Trophoblast cell (in vitro differentiated cells and primary cell): Measurements from ENCODE around the gene TMEM256.
A peak's percentile ranks its signal among the peaks of the same experiment; 100 is the strongest.

Experiments used
- DNase-seq, 2 donors: peaks; one replicate each; pipeline ENCODE4 v3.0.0-alpha.2; 2016
- H2AFZ ChIP-seq: 2 replicates; pipeline ENCODE4 v1.6.1; 2013; ENCODE audit warnings: low read length, moderate library complexity, mild to moderate bottlenecking; ENCODE audit not compliant: insufficient read depth, poor library complexity
- H2AK5ac ChIP-seq: 2 replicates; pipeline ENCODE4 v1.6.1; 2013; ENCODE audit warnings: mild to moderate bottlenecking, low read length
- H2BK120ac ChIP-seq: 2 replicates; pipeline ENCODE4 v1.6.1; 2013; ENCODE audit warnings: low read length, mild to moderate bottlenecking, moderate library complexity; ENCODE audit not compliant: insufficient read depth, poor library complexity
- H2BK12ac ChIP-seq: 2 replicates; pipeline ENCODE4 v1.6.1; 2013; ENCODE audit warnings: mild to moderate bottlenecking, low read length, moderate library complexity
- H2BK5ac ChIP-seq: 2 replicates; pipeline ENCODE4 v1.6.1; 2013; ENCODE audit warnings: low read length, low read depth, moderate library complexity, mild to moderate bottlenecking; ENCODE audit not compliant: poor library complexity
- H3K14ac ChIP-seq: 2 replicates; pipeline ENCODE4 v1.6.1; 2013; ENCODE audit warnings: mild to moderate bottlenecking, low read length
- H3K18ac ChIP-seq: 2 replicates; pipeline ENCODE4 v1.6.1; 2013; ENCODE audit warnings: mild to moderate bottlenecking, low read length
- H3K23ac ChIP-seq: 2 replicates; pipeline ENCODE4 v1.6.1; 2013; ENCODE audit warnings: low read length
- H3K27ac ChIP-seq: 2 replicates; pipeline ENCODE4 v1.5.1; 2013; ENCODE audit warnings: low read depth, mild to moderate bottlenecking, inconsistent platforms, low read length, moderate library complexity
- H3K27me3 ChIP-seq: 2 replicates; pipeline ENCODE4 v1.6.1; 2013; ENCODE audit warnings: inconsistent platforms, mild to moderate bottlenecking, low read length, moderate library complexity; ENCODE audit not compliant: insufficient read depth
- H3K36me3 ChIP-seq, 2 experiments: 1 replicate in 1 of 2; 2 replicates in 1 of 2; pipeline ENCODE4 v1.6.1; 2013; ENCODE audit warnings: low read length in 2 of 2, mild to moderate bottlenecking in 2 of 2, moderate library complexity in 1 of 2; ENCODE audit not compliant: insufficient read depth in 2 of 2, control insufficient read depth in 1 of 2
- H3K4ac ChIP-seq: 2 replicates; pipeline ENCODE4 v1.6.1; 2013; ENCODE audit warnings: low read depth, mild to moderate bottlenecking, low read length, moderate library complexity
- H3K4me1 ChIP-seq, 2 experiments: 1 replicate in 1 of 2; 2 replicates in 1 of 2; pipeline ENCODE4 v1.6.1; 2013; ENCODE audit warnings: low read length in 2 of 2, mild to moderate bottlenecking in 2 of 2, moderate library complexity in 1 of 2; ENCODE audit not compliant: insufficient read depth in 2 of 2, control insufficient read depth in 1 of 2
- H3K4me2 ChIP-seq: 2 replicates; pipeline ENCODE4 v1.6.1; 2013; ENCODE audit warnings: inconsistent platforms, mild to moderate bottlenecking, low read length, moderate library complexity
- H3K4me3 ChIP-seq: 2 replicates; pipeline ENCODE4 v1.5.1; 2013; ENCODE audit warnings: mild to moderate bottlenecking, low read depth, low read length, inconsistent platforms
- H3K79me1 ChIP-seq: one replicate; pipeline ENCODE4 v1.6.1; 2013; ENCODE audit warnings: low read length
- H3K79me2 ChIP-seq: 2 replicates; pipeline ENCODE4 v1.6.1; 2013; ENCODE audit warnings: low read length, mild to moderate bottlenecking; ENCODE audit not compliant: control insufficient read depth, insufficient read depth, poor library complexity
- H3K9ac ChIP-seq: 2 replicates; pipeline ENCODE4 v1.6.1; 2013; ENCODE audit warnings: mild to moderate bottlenecking, low read length
- H3K9me3 ChIP-seq: 2 replicates; pipeline ENCODE4 v1.6.1; 2013; ENCODE audit warnings: low read depth, mild to moderate bottlenecking, control low read depth, inconsistent platforms, low read length; ENCODE audit not compliant: insufficient read depth
- H4K12ac ChIP-seq: 2 replicates; pipeline ENCODE4 v1.6.1; 2013; ENCODE audit warnings: low read depth, mild to moderate bottlenecking, low read length, moderate library complexity
- H4K8ac ChIP-seq: 2 replicates; pipeline ENCODE4 v1.6.1; 2013; ENCODE audit warnings: low read depth, mild to moderate bottlenecking, low read length, moderate library complexity
- H4K91ac ChIP-seq: one replicate; pipeline ENCODE4 v1.6.1; 2013; ENCODE audit warnings: low read depth, mild to moderate bottlenecking, low read length, moderate library complexity
- WGBS: extraction: QIAGEN DNeasy Blood & Tissue Kit; methylation state at CpG from one replicate; pipeline ENCODE4 v1.1.7; 2013; ENCODE audit warnings: missing lambda C conversion rate; ENCODE audit not compliant: insufficient read length, insufficient coverage; ENCODE audit errors: extremely low coverage; 5-methylcytosine and 5-hydroxymethylcytosine counted together

TMEM256 gene

GRCh38 chr17:7406235-7406825, 2.4 kb upstream of the TMEM256 start:
- H3K23ac ChIP-seq, result no peak overlapping the region
- H3K4me3 ChIP-seq, result no peak overlapping the region
- H3K4me2 ChIP-seq, result no peak overlapping the region
- H3K4me1 ChIP-seq, result peaks cover 4 to 12% of the 10 kb centered on the region in 2 experiments
- H2BK120ac ChIP-seq, result no peak overlapping the region
- H3K18ac ChIP-seq, result no peak overlapping the region
- no peak overlapping the region for H2AK5ac ChIP-seq
- H3K9ac ChIP-seq, result no peak overlapping the region
- WGBS, result no CpG with 5 or more reads among the region's 12 CpGs
- no peak for DNase-seq
- no peak overlapping the region for H3K4ac ChIP-seq
- no peaks in the 10 kb centered on the region for H3K9me3 ChIP-seq
- H4K91ac ChIP-seq, result no peak overlapping the region
- H2BK12ac ChIP-seq, result no peak overlapping the region
- H3K79me2 ChIP-seq, result peaks cover 3% of the 10 kb centered on the region
- H4K12ac ChIP-seq, result no peak overlapping the region
- peaks cover 15% of the 10 kb centered on the region for H3K79me1 ChIP-seq
- peaks cover 17 to 18% of the 10 kb centered on the region in 2 experiments for H3K36me3 ChIP-seq
- no peak overlapping the region for H3K27ac ChIP-seq
- no peak overlapping the region for H2AFZ ChIP-seq
- no peaks in the 10 kb centered on the region for H3K27me3 ChIP-seq
- H2BK5ac ChIP-seq, result no peak overlapping the region
- no peak overlapping the region for H4K8ac ChIP-seq
- no peak overlapping the region for H3K14ac ChIP-seq

GRCh38 chr17:7405350-7406234, 1.7 kb upstream of the TMEM256 start:
- peak overlapping the region; percentile 62 for H2BK120ac ChIP-seq
- peak overlapping the region; percentile 70 for H4K91ac ChIP-seq
- H2BK12ac ChIP-seq, result no peak overlapping the region
- H3K27me3 ChIP-seq, result no peaks in the 10 kb centered on the region
- H4K8ac ChIP-seq, result peak overlapping the region; percentile 86
- H3K36me3 ChIP-seq, result peaks cover 17 to 18% of the 10 kb centered on the region in 2 experiments
- DNase-seq, result no peak
- H2AFZ ChIP-seq, result peak overlapping the region; percentile 89
- peak overlapping the region; percentile 85 for H4K12ac ChIP-seq
- peaks cover 3% of the 10 kb centered on the region for H3K79me2 ChIP-seq
- no peak overlapping the region for H3K27ac ChIP-seq
- H2BK5ac ChIP-seq, result no peak overlapping the region
- H3K14ac ChIP-seq, result peak overlapping the region; percentile 53
- H3K23ac ChIP-seq, result no peak overlapping the region
- peaks cover 15% of the 10 kb centered on the region for H3K79me1 ChIP-seq
- H3K9me3 ChIP-seq, result no peaks in the 10 kb centered on the region
- H3K4me3 ChIP-seq, result peak overlapping the region; percentile 79
- H3K4ac ChIP-seq, result peak overlapping the region; percentile 15
- peaks cover 4 to 14% of the 10 kb centered on the region in 2 experiments for H3K4me1 ChIP-seq
- H3K18ac ChIP-seq, result peak overlapping the region; percentile 96
- no CpG with 5 or more reads among the region's 38 CpGs for WGBS
- peak overlapping the region; percentile 71 for H3K4me2 ChIP-seq
- H3K9ac ChIP-seq, result peak overlapping the region; percentile 12
- peak overlapping the region; percentile 75 for H2AK5ac ChIP-seq

- no CpG with 5 or more reads among the region's 65 CpGs for WGBS
- Histone ChIP-seq H4K12ac (peak overlapping the region; percentile 85), H3K4me2 (peak overlapping the region; percentile 71), H3K9ac (peak overlapping the region; percentile 12), H3K18ac (peak overlapping the region; percentile 96), H3K4me1 (peaks cover 6 to 14% of the 10 kb centered on the region in 2 experiments), H3K27ac (peak overlapping the region; percentile 35), H4K8ac (peak overlapping the region; percentile 86), H2AK5ac (peak overlapping the region; percentile 53), H3K4me3 (peak overlapping the region; percentile 79), H4K91ac (peak overlapping the region; percentile 70), H3K14ac (peak overlapping the region; percentile 53), H2BK12ac (no peak overlapping the region), H3K36me3 (peaks cover 12 to 15% of the 10 kb centered on the region in 2 experiments), H3K79me1 (peaks cover 15% of the 10 kb centered on the region), H2BK120ac (peak overlapping the region; percentile 62), H3K4ac (peak overlapping the region; percentile 15), H3K27me3 (no peaks in the 10 kb centered on the region), H2AFZ (peak overlapping the region; percentile 89), H3K9me3 (no peaks in the 10 kb centered on the region), H3K79me2 (peaks cover 3% of the 10 kb centered on the region), H3K23ac (no peak overlapping the region), H2BK5ac (no peak overlapping the region)
- DNase-seq, result peak in 1 of 2 donors; percentile 42
Measured at GRCh38 chr17:7404737-7405349, 946 bp upstream of the TMEM256 start.

GRCh38 chr17:7403727-7403976, 245 bp downstream of the TMEM256 start:
- Histone ChIP-seq H3K27me3 (no peaks in the 10 kb centered on the region), H2AK5ac (no peak overlapping the region), H2BK12ac (no peak overlapping the region), H2BK5ac (peak overlapping the region; percentile 96), H3K36me3 (peaks cover 2 to 3% of the 10 kb centered on the region in 2 experiments), H3K14ac (peak overlapping the region; percentile 91), H4K12ac (peak overlapping the region; percentile 87), H3K9ac (peak overlapping the region; percentile 93), H3K4me1 (peaks cover 8 to 14% of the 10 kb centered on the region in 2 experiments), H3K4me2 (peak overlapping the region; percentile 85), H4K8ac (peak overlapping the region; percentile 94), H2AFZ (peak overlapping the region; percentile 17), H3K4ac (no peak overlapping the region), H3K4me3 (peak overlapping the region; percentile 83), H3K9me3 (no peaks in the 10 kb centered on the region), H3K23ac (no peak overlapping the region), H4K91ac (peak overlapping the region; percentile 83), H3K27ac (peak overlapping the region; percentile 95), H3K18ac (peak overlapping the region; percentile 96), H2BK120ac (peak overlapping the region; percentile 79), H3K79me1 (peaks cover 15% of the 10 kb centered on the region), H3K79me2 (peaks cover 3% of the 10 kb centered on the region)
- no CpG with 5 or more reads among the region's 13 CpGs for WGBS
- DNase-seq, result no peak
